Liver (tissue), 9 donors: ENCODE measurements around the gene KLHDC9. TPM values are rescaled to one million over a fixed set of nuclear protein-coding genes. Genes with fewer than 3 reads are reported as not detected.
"Not testable (repeated sequence)": the region's sequence is repeated elsewhere in the genome, so short reads cannot be mapped to it uniquely, and the experiment has no call there.

Experiments
- DNase-seq: peaks from one replicate; pipeline ENCODE4 v3.0.0-alpha.2; 2017; ENCODE audit warnings: low spot score
- H3K27ac ChIP-seq, 2 donors: one replicate each; pipeline ENCODE4 v1.7.0; 2013; ENCODE audit warnings: inconsistent platforms in 2 of 2, low read length in 2 of 2, control low read depth in 1 of 2, low read depth in 1 of 2, mild to moderate bottlenecking in 1 of 2
- H3K27me3 ChIP-seq, 4 donors: one replicate each; pipeline versions ENCODE4 v1.6.1 to v1.7.0; 2013; ENCODE audit warnings: low read length in 3 of 4, inconsistent platforms in 1 of 4, mild to moderate bottlenecking in 1 of 4, moderate library complexity in 1 of 4; ENCODE audit not compliant: control insufficient read depth in 4 of 4, insufficient read depth in 4 of 4
- H3K36me3 ChIP-seq, 4 donors: one replicate each; pipeline versions ENCODE4 v1.6.1 to v1.7.0; 2013; ENCODE audit warnings: low read length in 3 of 4, mild to moderate bottlenecking in 3 of 4, low read depth in 1 of 4, moderate library complexity in 1 of 4; ENCODE audit not compliant: control insufficient read depth in 4 of 4, insufficient read depth in 3 of 4
- H3K4me1 ChIP-seq, 4 donors: one replicate each; pipeline versions ENCODE4 v1.6.1 to v1.7.0; 2013; ENCODE audit warnings: low read length in 3 of 4, mild to moderate bottlenecking in 3 of 4, moderate library complexity in 1 of 4; ENCODE audit not compliant: control insufficient read depth in 4 of 4, insufficient read depth in 4 of 4
- H3K4me3 ChIP-seq, 3 donors: one replicate each; pipeline versions ENCODE4 v1.6.1 to v1.7.0; 2013; ENCODE audit warnings: low read length in 3 of 3, control low read depth in 1 of 3, low read depth in 1 of 3, mild to moderate bottlenecking in 1 of 3
- H3K9ac ChIP-seq, 2 donors: one replicate each; pipeline ENCODE4 v1.7.0; 2013; ENCODE audit warnings: low read length in 2 of 2, mild to moderate bottlenecking in 2 of 2, moderate library complexity in 2 of 2, control low read depth in 1 of 2, low read depth in 1 of 2
- H3K9me3 ChIP-seq, 4 donors: one replicate each; pipeline versions ENCODE4 v1.6.1 to v1.7.0; 2013; ENCODE audit warnings: low read length in 3 of 4; ENCODE audit not compliant: control insufficient read depth in 4 of 4
- ATF3 ChIP-seq: IDR thresholded peaks from 2 replicates; pipeline ENCODE4 v1.6.1; 2016; ENCODE audit warnings: antibody characterized with exemption
- EGR1 ChIP-seq, 2 donors: IDR thresholded peaks; 2 replicates each; pipeline ENCODE4 v1.6.1; 2016 to 2018; ENCODE audit warnings: antibody characterized with exemption in 2 of 2, low read depth in 2 of 2
- FOXA1 ChIP-seq: IDR thresholded peaks from 2 replicates; pipeline ENCODE4 v1.6.1; 2016; ENCODE audit warnings: antibody characterized with exemption
- FOXA2 ChIP-seq: IDR thresholded peaks from 2 replicates; pipeline ENCODE4 v1.6.1; 2016; ENCODE audit warnings: antibody characterized with exemption
- GABPA ChIP-seq, 2 donors: IDR thresholded peaks in 1 of 2; conservative IDR thresholded peaks in 1 of 2; 2 replicates each; pipeline ENCODE4 v1.6.1; 2016; ENCODE audit warnings: antibody characterized with exemption in 2 of 2, mild to moderate bottlenecking in 1 of 2, moderate library complexity in 1 of 2
- HNF4A ChIP-seq, 2 donors: conservative IDR thresholded peaks; 2 replicates each; pipeline ENCODE4 v1.6.1; 2016; ENCODE audit warnings: antibody characterized with exemption in 2 of 2, mild to moderate bottlenecking in 2 of 2
- HNF4G ChIP-seq: IDR thresholded peaks from 2 replicates; pipeline ENCODE4 v1.6.1; 2016; ENCODE audit warnings: antibody characterized with exemption
- JUND ChIP-seq, 2 donors: IDR thresholded peaks; 2 replicates each; pipeline ENCODE4 v1.6.1; 2016; ENCODE audit warnings: antibody characterized with exemption in 2 of 2
- MAX ChIP-seq: IDR thresholded peaks from 2 replicates; pipeline ENCODE4 v1.6.1; 2016; ENCODE audit warnings: antibody characterized with exemption
- NR2F2 ChIP-seq: IDR thresholded peaks from 2 replicates; pipeline ENCODE4 v1.6.1; 2016; ENCODE audit warnings: antibody characterized with exemption
- RXRA ChIP-seq, 2 donors: IDR thresholded peaks; 2 replicates each; pipeline ENCODE4 v1.6.1; 2017 to 2018; ENCODE audit warnings: antibody characterized with exemption in 2 of 2, mild to moderate bottlenecking in 1 of 2
- SP1 ChIP-seq: IDR thresholded peaks from 2 replicates; pipeline ENCODE4 v1.6.1; 2018; ENCODE audit warnings: antibody characterized with exemption, mild to moderate bottlenecking
- TAF1 ChIP-seq: conservative IDR thresholded peaks from 2 replicates; pipeline ENCODE4 v1.6.1; 2016; ENCODE audit warnings: antibody characterized with exemption, mild to moderate bottlenecking
- YY1 ChIP-seq: IDR thresholded peaks from 2 replicates; pipeline ENCODE4 v1.6.1; 2016; ENCODE audit warnings: antibody characterized with exemption, mild to moderate bottlenecking
- WGBS: extraction: QIAGEN DNeasy Blood & Tissue Kit; methylation state at CpG from one replicate; pipeline ENCODE4 v1.1.7; 2013; 5-methylcytosine and 5-hydroxymethylcytosine counted together
- polyA plus RNA-seq, 2 donors: library from polyadenylated mRNA; stranded (reverse) in 1 of 2; unstranded in 1 of 2; fragments of 200-250 nt in 1 of 2; fragments of >200 nt in 1 of 2; fragmentation: Nextera tagmentation in 1 of 2; extraction: Ambion mirVana in 1 of 2; gene quantifications; one replicate each; pipeline versions ENCODE4 v1.2.1 to v1.2.3, GENCODE V29; 2013 to 2015
- total RNA-seq, 2 donors: library from RNA; depleted of rRNA; stranded (reverse); fragments of >200 nt; gene quantifications; one replicate each; pipeline ENCODE4 v1.2.3, GENCODE V29; 2014
- TF ChIP-seq, protein P1 (sequence below): fragments of 150-350 bp; IDR thresholded peaks from 2 replicates; pipeline ENCODE4 v1.5.1; 2017; ENCODE audit warnings: improper control_type of control experiment, low read depth, low read length; ENCODE audit not compliant: missing input control
- TF ChIP-seq, protein P2 (sequence below): IDR thresholded peaks from 2 replicates; pipeline ENCODE4 v1.6.1; 2016; ENCODE audit warnings: antibody characterized with exemption
- donor health status: healthy.
- donor health status: healthy.
- donor health status: healthy.
- donor health status: healthy.
- donor health status: healthy.

KLHDC9 gene
- total and polyA plus RNA-seq, 4 donors = 1.9 to 3.3 (median 2.6) TPM

GRCh38 chr1:161061419-161061818 is 36.7 kb upstream of the KLHDC9 start:
- no peak overlapping the region for H3K27ac ChIP-seq
- H3K27me3 ChIP-seq = no peaks in the 10 kb centered on the region
- TF ChIP-seq, protein P1, sequence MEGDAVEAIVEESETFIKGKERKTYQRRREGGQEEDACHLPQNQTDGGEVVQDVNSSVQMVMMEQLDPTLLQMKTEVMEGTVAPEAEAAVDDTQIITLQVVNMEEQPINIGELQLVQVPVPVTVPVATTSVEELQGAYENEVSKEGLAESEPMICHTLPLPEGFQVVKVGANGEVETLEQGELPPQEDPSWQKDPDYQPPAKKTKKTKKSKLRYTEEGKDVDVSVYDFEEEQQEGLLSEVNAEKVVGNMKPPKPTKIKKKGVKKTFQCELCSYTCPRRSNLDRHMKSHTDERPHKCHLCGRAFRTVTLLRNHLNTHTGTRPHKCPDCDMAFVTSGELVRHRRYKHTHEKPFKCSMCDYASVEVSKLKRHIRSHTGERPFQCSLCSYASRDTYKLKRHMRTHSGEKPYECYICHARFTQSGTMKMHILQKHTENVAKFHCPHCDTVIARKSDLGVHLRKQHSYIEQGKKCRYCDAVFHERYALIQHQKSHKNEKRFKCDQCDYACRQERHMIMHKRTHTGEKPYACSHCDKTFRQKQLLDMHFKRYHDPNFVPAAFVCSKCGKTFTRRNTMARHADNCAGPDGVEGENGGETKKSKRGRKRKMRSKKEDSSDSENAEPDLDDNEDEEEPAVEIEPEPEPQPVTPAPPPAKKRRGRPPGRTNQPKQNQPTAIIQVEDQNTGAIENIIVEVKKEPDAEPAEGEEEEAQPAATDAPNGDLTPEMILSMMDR = no peak
- TF ChIP-seq HNF4G = no peak
- no peak for TF ChIP-seq ATF3
- WGBS = 94% methylated on average over 4 of the region's 4 CpGs
- H3K9ac ChIP-seq = no peak overlapping the region
- no peaks in the 10 kb centered on the region for H3K9me3 ChIP-seq
- DNase-seq = no peak
- no peak overlapping the region for H3K4me3 ChIP-seq
- no peaks in the 10 kb centered on the region for H3K4me1 ChIP-seq
- no peaks in the 10 kb centered on the region for H3K36me3 ChIP-seq

DNA sequence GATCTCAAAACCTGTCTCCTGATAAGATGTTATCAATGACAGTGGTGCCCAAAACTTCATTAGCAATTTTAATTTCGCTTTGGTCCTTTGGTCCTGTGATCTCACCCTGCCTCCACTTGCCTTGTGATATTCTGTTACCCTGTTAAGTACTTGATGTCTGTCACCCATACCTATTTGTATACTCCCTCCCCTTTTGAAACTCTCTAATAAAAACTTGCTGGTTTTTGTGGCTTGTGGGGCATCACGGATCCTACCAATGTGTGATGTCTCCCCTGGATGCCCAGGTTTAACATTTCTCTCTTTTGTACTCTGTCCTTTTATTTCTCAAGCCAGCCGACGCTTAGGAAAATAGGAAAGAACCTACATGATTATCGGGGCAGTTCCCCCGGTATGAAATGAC is 34.2 kb upstream of the KLHDC9 start:
- DNase-seq, H3K4me3 ChIP-seq, H3K4me1 ChIP-seq, H3K27me3 ChIP-seq, H3K27ac ChIP-seq, H3K36me3 ChIP-seq, H3K9me3 ChIP-seq, H3K9ac ChIP-seq: not testable (repeated sequence)
- WGBS = 53% methylated on average over 6 of the region's 6 CpGs

DNA sequence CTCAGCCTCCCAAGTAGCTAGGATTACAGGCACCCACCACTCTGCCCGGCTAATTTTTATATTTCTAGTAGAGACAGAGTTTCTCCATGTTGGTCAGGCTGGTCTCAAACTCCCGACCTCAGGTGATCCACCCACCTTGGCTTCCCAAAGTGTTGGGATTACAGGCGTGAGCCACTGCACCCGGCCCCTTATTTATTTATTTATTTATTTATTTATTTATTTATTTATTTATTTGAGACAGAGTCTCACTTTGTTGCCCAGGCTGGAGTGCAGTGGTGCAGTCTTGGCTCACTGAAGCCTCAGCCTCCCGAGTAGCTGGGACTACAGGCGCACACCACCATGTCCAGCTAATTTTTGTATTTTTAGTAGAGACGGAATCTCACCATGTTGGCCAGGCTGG is 32.5 kb upstream of the KLHDC9 start:
- not testable (repeated sequence) for H3K27me3 ChIP-seq, H3K9me3 ChIP-seq, H3K36me3 ChIP-seq, H3K4me1 ChIP-seq, H3K9ac ChIP-seq, H3K4me3 ChIP-seq, DNase-seq, H3K27ac ChIP-seq
- WGBS = 90% methylated on average over 7 of the region's 7 CpGs

GRCh38 chr1:161066694-161067093 is 31.5 kb upstream of the KLHDC9 start:
- no peaks in the 10 kb centered on the region for H3K9me3 ChIP-seq
- H3K36me3 ChIP-seq = no peaks in the 10 kb centered on the region
- H3K27ac ChIP-seq = no peak overlapping the region
- TF ChIP-seq GABPA (IDR thresholded peaks at IDR 0.05 in 1 of 2, conservative IDR thresholded peaks at IDR 0.05 in 1 of 2) = no peak
- no peak for TF ChIP-seq JUND (IDR thresholded peaks at IDR 0.05)
- no peak for TF ChIP-seq ATF3
- TF ChIP-seq NR2F2 = no peak
- TF ChIP-seq HNF4A (conservative IDR thresholded peaks at IDR 0.05) = no peak
- TF ChIP-seq, protein P2, sequence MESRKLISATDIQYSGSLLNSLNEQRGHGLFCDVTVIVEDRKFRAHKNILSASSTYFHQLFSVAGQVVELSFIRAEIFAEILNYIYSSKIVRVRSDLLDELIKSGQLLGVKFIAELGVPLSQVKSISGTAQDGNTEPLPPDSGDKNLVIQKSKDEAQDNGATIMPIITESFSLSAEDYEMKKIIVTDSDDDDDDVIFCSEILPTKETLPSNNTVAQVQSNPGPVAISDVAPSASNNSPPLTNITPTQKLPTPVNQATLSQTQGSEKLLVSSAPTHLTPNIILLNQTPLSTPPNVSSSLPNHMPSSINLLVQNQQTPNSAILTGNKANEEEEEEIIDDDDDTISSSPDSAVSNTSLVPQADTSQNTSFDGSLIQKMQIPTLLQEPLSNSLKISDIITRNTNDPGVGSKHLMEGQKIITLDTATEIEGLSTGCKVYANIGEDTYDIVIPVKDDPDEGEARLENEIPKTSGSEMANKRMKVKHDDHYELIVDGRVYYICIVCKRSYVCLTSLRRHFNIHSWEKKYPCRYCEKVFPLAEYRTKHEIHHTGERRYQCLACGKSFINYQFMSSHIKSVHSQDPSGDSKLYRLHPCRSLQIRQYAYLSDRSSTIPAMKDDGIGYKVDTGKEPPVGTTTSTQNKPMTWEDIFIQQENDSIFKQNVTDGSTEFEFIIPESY = no peak
- no peak for TF ChIP-seq MAX
- no peak for TF ChIP-seq YY1
- TF ChIP-seq HNF4G = no peak
- no peak for TF ChIP-seq EGR1 (IDR thresholded peaks at IDR 0.05; ENCODE audit: low read depth in 2 of 2)
- no peak for TF ChIP-seq FOXA1
- no peak for TF ChIP-seq FOXA2
- TF ChIP-seq TAF1 = no peak
- TF ChIP-seq, protein P1 = no peak
- TF ChIP-seq SP1 = no peak
- no peak for TF ChIP-seq RXRA (IDR thresholded peaks at IDR 0.05)
- H3K4me1 ChIP-seq = no peaks in the 10 kb centered on the region
- 76% methylated on average over 3 of the region's 3 CpGs for WGBS
- H3K9ac ChIP-seq = no peak overlapping the region
- H3K27me3 ChIP-seq = no peaks in the 10 kb centered on the region
- no peak overlapping the region for H3K4me3 ChIP-seq
- DNase-seq = no peak
